ENCODE results near the gene ANKMY1. TPM values are rescaled to one million over a fixed set of nuclear protein-coding genes. Genes with fewer than 3 reads are reported as not detected.
A peak's percentile ranks its signal among the peaks of the same experiment; 100 is the strongest.

Gene ANKMY1
- total and polyA plus RNA-seq, 2 of the 13 experiments (the other 11 are each of a cell fraction or from before 2014, with no cell fraction given): 11.7 to 18.8 TPM

DNA sequence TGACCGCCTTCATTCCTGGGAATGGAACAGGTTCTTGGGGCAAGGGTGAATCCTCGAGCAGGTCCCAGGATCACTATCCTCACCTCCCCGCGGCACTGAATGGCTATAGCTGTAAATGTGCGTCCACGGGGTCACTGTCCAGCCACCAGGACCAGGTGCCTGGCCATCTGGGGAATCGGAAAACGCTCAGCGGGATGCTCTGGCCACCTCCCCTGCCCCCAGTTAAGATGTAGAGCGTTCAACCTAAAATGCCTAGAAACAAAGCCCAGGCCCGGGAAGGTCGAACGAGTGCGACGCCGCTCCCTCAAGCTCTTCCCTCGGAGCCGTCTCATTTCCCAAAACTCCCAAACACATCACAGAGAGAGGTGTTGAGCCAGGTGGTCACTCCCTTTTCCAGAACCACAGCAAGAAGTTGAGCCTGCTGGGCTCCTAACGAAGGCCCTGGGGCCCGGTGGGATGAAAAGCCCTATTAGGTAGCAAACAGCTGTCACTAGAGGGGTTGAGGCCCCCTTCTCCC, 28.0 kb upstream of the ANKMY1 start (continued):
- TF ChIP-seq CBX5 (CRISPR knock-in tag; IDR thresholded peaks at IDR 0.05; ENCODE audit: borderline replicate concordance) (no peak), NFATC3 (CRISPR knock-in tag; IDR thresholded peaks at IDR 0.05) (no peak), DNMT3B (CRISPR knock-in tag; conservative IDR thresholded peaks at IDR 0.05) (no peak; the same call in 1 of the 2 replicates), ZNF143 (CRISPR knock-in tag; IDR thresholded peaks at IDR 0.05) (no peak), ZNF883 (CRISPR knock-in tag; IDR thresholded peaks at IDR 0.05; ENCODE audit: not compliant biosample characterization) (peak; percentile 60), SATB2 (CRISPR knock-in tag; IDR thresholded peaks at IDR 0.05) (no peak), SMAD9 (CRISPR knock-in tag; IDR thresholded peaks at IDR 0.05) (0 out of 2 replicates have a peak, but pooled peaks have one; percentile 44), MIER3 (CRISPR knock-in tag; IDR thresholded peaks at IDR 0.05; ENCODE audit: borderline replicate concordance) (no peak), ZSCAN30 (CRISPR knock-in tag; IDR thresholded peaks at IDR 0.05) (no peak), SMC3 (IDR thresholded peaks at IDR 0.05; ENCODE audit: low read length) (no peak), THAP7 (CRISPR knock-in tag; IDR thresholded peaks at IDR 0.05) (no peak), ZNF234 (CRISPR knock-in tag; conservative IDR thresholded peaks at IDR 0.05) (0 out of 2 replicates have a peak, but pooled peaks have one; percentile 55), CEBPB (IDR thresholded peaks at IDR 0.05; ENCODE audit: borderline replicate concordance, low read depth, low read length) (no peak), SNAPC2 (CRISPR knock-in tag; IDR thresholded peaks at IDR 0.05) (no peak), DNMT1 (CRISPR knock-in tag; IDR thresholded peaks at IDR 0.05) (no peak; the same call in 1 of the 2 replicates), NR1H2 (CRISPR knock-in tag; IDR thresholded peaks at IDR 0.05; ENCODE audit: borderline replicate concordance, low read depth) (0 out of 2 replicates have a peak, but pooled peaks have one; percentile 9), ZBTB43 (CRISPR knock-in tag; conservative IDR thresholded peaks at IDR 0.05) (no peak), KLF13 (CRISPR knock-in tag; IDR thresholded peaks at IDR 0.05) (no peak), ZNF569 (CRISPR knock-in tag; IDR thresholded peaks at IDR 0.05; ENCODE audit: borderline replicate concordance) (0 out of 2 replicates have a peak, but pooled peaks have one; percentile 13)
- TF ChIP-seq, protein P1, sequence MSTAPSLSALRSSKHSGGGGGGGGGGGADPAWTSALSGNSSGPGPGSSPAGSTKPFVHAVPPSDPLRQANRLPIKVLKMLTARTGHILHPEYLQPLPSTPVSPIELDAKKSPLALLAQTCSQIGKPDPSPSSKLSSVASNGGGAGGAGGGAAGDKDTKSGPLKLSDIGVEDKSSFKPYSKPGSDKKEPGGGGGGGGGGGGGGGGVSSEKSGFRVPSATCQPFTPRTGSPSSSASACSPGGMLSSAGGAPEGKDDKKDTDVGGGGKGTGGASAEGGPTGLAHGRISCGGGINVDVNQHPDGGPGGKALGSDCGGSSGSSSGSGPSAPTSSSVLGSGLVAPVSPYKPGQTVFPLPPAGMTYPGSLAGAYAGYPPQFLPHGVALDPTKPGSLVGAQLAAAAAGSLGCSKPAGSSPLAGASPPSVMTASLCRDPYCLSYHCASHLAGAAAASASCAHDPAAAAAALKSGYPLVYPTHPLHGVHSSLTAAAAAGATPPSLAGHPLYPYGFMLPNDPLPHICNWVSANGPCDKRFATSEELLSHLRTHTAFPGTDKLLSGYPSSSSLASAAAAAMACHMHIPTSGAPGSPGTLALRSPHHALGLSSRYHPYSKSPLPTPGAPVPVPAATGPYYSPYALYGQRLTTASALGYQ (CRISPR knock-in tag; IDR thresholded peaks at IDR 0.05): no peak

All from HepG2 (cell line).